DMS153 treated with DMSO at 0.1 percent for 48 hours (cell line): Measurements from ENCODE around the gene PRDM1.
"Not testable (repeated sequence)": the region's sequence is repeated elsewhere in the genome, so short reads cannot be mapped to it uniquely, and the experiment has no call there.

Experiments used
- DNase-seq: peaks from one replicate; lab custom pipeline; 2025; ENCODE audit not compliant: unreplicated experiment; lab: John Stamatoyannopoulos, UW

PRDM1 gene

GRCh38 chr6:106135911-106136571 is 49.9 kb downstream of the PRDM1 start:
- DNase-seq = no peak

- no peak for DNase-seq
These were observed 50.7 kb downstream of the PRDM1 start for GRCh38 chr6:106136845-106137244.

GRCh38 chr6:106138151-106138550 is 52.0 kb downstream of the PRDM1 start:
- no peak for DNase-seq

- DNase-seq = no peak
These were observed 55.5 kb downstream of the PRDM1 start for GRCh38 chr6:106141441-106142237.

GRCh38 chr6:106142876-106143431 is 56.8 kb downstream of the PRDM1 start:
- no peak for DNase-seq

- DNase-seq = no peak
These were observed 57.5 kb downstream of the PRDM1 start for GRCh38 chr6:106143665-106144064.

GRCh38 chr6:106145144-106145543 is 59.0 kb downstream of the PRDM1 start:
- no peak for DNase-seq

- DNase-seq = no peak
These were observed 59.6 kb downstream of the PRDM1 start for GRCh38 chr6:106145741-106146227.

- DNase-seq = no peak
These were observed 60.8 kb downstream of the PRDM1 start for GRCh38 chr6:106146852-106147351.

- DNase-seq = no peak
These were observed 61.3 kb downstream of the PRDM1 start for GRCh38 chr6:106147476-106147875.

- DNase-seq = no peak
These were observed 63.4 kb downstream of the PRDM1 start for GRCh38 chr6:106149472-106150069.

GRCh38 chr6:106152476-106152875 is 66.3 kb downstream of the PRDM1 start:
- not testable (repeated sequence) for DNase-seq

- no peak for DNase-seq
These were observed 66.8 kb downstream of the PRDM1 start for GRCh38 chr6:106152952-106153351.

GRCh38 chr6:106154326-106154725 is 68.2 kb downstream of the PRDM1 start:
- DNase-seq = no peak

GRCh38 chr6:106155219-106155830 is 69.2 kb downstream of the PRDM1 start:
- DNase-seq = no peak

GRCh38 chr6:106156413-106156812 is 70.3 kb downstream of the PRDM1 start:
- DNase-seq = no peak

GRCh38 chr6:106156863-106157262 is 70.7 kb downstream of the PRDM1 start:
- DNase-seq = no peak

GRCh38 chr6:106158816-106159215 is 72.7 kb downstream of the PRDM1 start:
- no peak for DNase-seq
